HEK293 (cell line): ENCODE results near the gene KCTD19.
A peak's percentile ranks its signal among the peaks of the same experiment; 100 is the strongest.

Experiments used
- FEZF1 ChIP-seq: fragments of 450-650 bp; formaldehyde crosslinking; IDR thresholded peaks from 2 replicates; pipeline ENCODE4 v1.5.1; 2016; ENCODE audit warnings: missing biosample characterization, missing genetic modification characterization
- GLI2 ChIP-seq: fragments of 450-650 bp; formaldehyde crosslinking; IDR thresholded peaks from 2 replicates; pipeline ENCODE4; 2017; ENCODE audit warnings: missing biosample characterization, missing genetic modification characterization, low read depth, borderline replicate concordance
- KLF7 ChIP-seq: fragments of 450-650 bp; formaldehyde crosslinking; IDR thresholded peaks from 2 replicates; pipeline ENCODE4 v1.5.1; 2016; ENCODE audit warnings: missing biosample characterization, missing genetic modification characterization, borderline replicate concordance
- MEIS1 ChIP-seq: sonication (generic); formaldehyde crosslinking; IDR thresholded peaks from 2 replicates; pipeline ENCODE4 v1.8.1; 2022; ENCODE audit warnings: missing genetic modification reagents, mild to moderate bottlenecking, borderline replicate concordance
- OSR2 ChIP-seq: fragments of 450-650 bp; formaldehyde crosslinking; IDR thresholded peaks from 2 replicates; pipeline ENCODE4 v1.5.1; 2016; ENCODE audit warnings: missing biosample characterization, missing genetic modification characterization
- SALL2 ChIP-seq: fragments of 450-650 bp; formaldehyde crosslinking; IDR thresholded peaks from 2 replicates; pipeline ENCODE4 v1.5.0; 2017; ENCODE audit warnings: missing biosample characterization, mild to moderate bottlenecking, missing genetic modification characterization, borderline replicate concordance
- WT1 ChIP-seq: fragments of 450-650 bp; formaldehyde crosslinking; IDR thresholded peaks from 2 replicates; pipeline ENCODE4 v1.5.1; 2016; ENCODE audit warnings: missing biosample characterization, missing genetic modification characterization
- ZBTB8A ChIP-seq: fragments of 450-650 bp; formaldehyde crosslinking; IDR thresholded peaks from 2 replicates; pipeline ENCODE4 v1.5.1; 2016; ENCODE audit warnings: missing biosample characterization, missing genetic modification characterization
- ZFP69B ChIP-seq: fragments of 450-650 bp; formaldehyde crosslinking; IDR thresholded peaks from 2 replicates; pipeline ENCODE4 v1.5.1; 2016; ENCODE audit warnings: missing biosample characterization, missing genetic modification characterization
- ZNF10 ChIP-seq: fragments of 450-650 bp; formaldehyde crosslinking; IDR thresholded peaks from 2 replicates; pipeline ENCODE4 v1.5.1; 2017; ENCODE audit warnings: missing biosample characterization, missing genetic modification characterization
- ZNF132 ChIP-seq: fragments of 450-650 bp; formaldehyde crosslinking; IDR thresholded peaks from 2 replicates; pipeline ENCODE4 v1.5.1; 2017; ENCODE audit warnings: missing biosample characterization, missing genetic modification characterization, borderline replicate concordance
- ZNF169 ChIP-seq: fragments of 450-650 bp; formaldehyde crosslinking; IDR thresholded peaks from 2 replicates; pipeline ENCODE4 v1.5.1; 2016; ENCODE audit warnings: missing biosample characterization, missing genetic modification characterization
- ZNF184 ChIP-seq: fragments of 450-650 bp; IDR thresholded peaks from 2 replicates; pipeline ENCODE4 v1.5.1; 2018; ENCODE audit warnings: missing biosample characterization, mild to moderate bottlenecking, missing genetic modification characterization
- ZNF2 ChIP-seq: fragments of 450-650 bp; formaldehyde crosslinking; IDR thresholded peaks from 2 replicates; pipeline ENCODE4 v1.5.1; 2016; ENCODE audit warnings: missing biosample characterization, missing genetic modification characterization
- ZNF23 ChIP-seq: fragments of 450-650 bp; formaldehyde crosslinking; IDR thresholded peaks from 2 replicates; pipeline ENCODE4 v1.5.1; 2016; ENCODE audit warnings: missing biosample characterization, missing genetic modification characterization, borderline replicate concordance
- ZNF335 ChIP-seq: fragments of 450-650 bp; formaldehyde crosslinking; conservative IDR thresholded peaks from 2 replicates; pipeline ENCODE4 v1.5.1; 2016; ENCODE audit warnings: missing biosample characterization, missing genetic modification characterization
- ZNF366 ChIP-seq: fragments of 450-650 bp; formaldehyde crosslinking; conservative IDR thresholded peaks from 2 replicates; pipeline ENCODE4 v1.5.1; 2016; ENCODE audit warnings: missing biosample characterization, missing genetic modification characterization
- ZNF426 ChIP-seq: fragments of 450-650 bp; formaldehyde crosslinking; IDR thresholded peaks from 2 replicates; pipeline ENCODE4 v1.5.1; 2017; ENCODE audit warnings: missing biosample characterization, missing genetic modification characterization, mild to moderate bottlenecking, inconsistent platforms, moderate library complexity
- ZNF48 ChIP-seq: fragments of 450-650 bp; formaldehyde crosslinking; IDR thresholded peaks from 2 replicates; pipeline ENCODE4 v1.5.1; 2016; ENCODE audit warnings: missing biosample characterization, missing genetic modification characterization
- ZNF514 ChIP-seq: fragments of 450-650 bp; formaldehyde crosslinking; IDR thresholded peaks from 2 replicates; pipeline ENCODE4 v1.5.1; 2016; ENCODE audit warnings: missing biosample characterization, missing genetic modification characterization
- ZNF549 ChIP-seq: fragments of 450-650 bp; IDR thresholded peaks from 2 replicates; pipeline ENCODE4 v1.5.1; 2018; ENCODE audit warnings: missing biosample characterization, missing genetic modification characterization, mild to moderate bottlenecking, inconsistent platforms, moderate library complexity
- ZNF555 ChIP-seq: fragments of 450-650 bp; formaldehyde crosslinking; conservative IDR thresholded peaks from 2 replicates; pipeline ENCODE4 v1.5.1; 2017; ENCODE audit warnings: missing biosample characterization, mild to moderate bottlenecking, missing genetic modification characterization, inconsistent platforms
- ZNF621 ChIP-seq: fragments of 450-650 bp; formaldehyde crosslinking; IDR thresholded peaks from 2 replicates; pipeline ENCODE4 v1.5.1; 2017; ENCODE audit warnings: missing biosample characterization, missing genetic modification characterization
- ZSCAN23 ChIP-seq: fragments of 450-650 bp; formaldehyde crosslinking; IDR thresholded peaks from 2 replicates; pipeline ENCODE4 v1.5.1; 2016; ENCODE audit warnings: missing biosample characterization, missing genetic modification characterization
- ZSCAN30 ChIP-seq: fragments of 450-650 bp; IDR thresholded peaks from 2 replicates; pipeline ENCODE4 v1.5.1; 2018; ENCODE audit warnings: missing biosample characterization, mild to moderate bottlenecking, missing genetic modification characterization, moderate library complexity
- TF ChIP-seq, protein P1 (sequence below): fragments of 450-650 bp; formaldehyde crosslinking; IDR thresholded peaks from 2 replicates; pipeline ENCODE4 v1.5.1; 2016; ENCODE audit warnings: missing biosample characterization, missing genetic modification characterization
- TF ChIP-seq, protein P2 (sequence below): fragments of 450-650 bp; formaldehyde crosslinking; IDR thresholded peaks from 2 replicates; pipeline ENCODE4 v1.5.1; 2016; ENCODE audit warnings: missing biosample characterization, missing genetic modification characterization
- TF ChIP-seq, protein P3 (sequence below): fragments of 450-650 bp; formaldehyde crosslinking; IDR thresholded peaks from 2 replicates; pipeline ENCODE4 v1.5.1; 2016; ENCODE audit warnings: missing biosample characterization, missing genetic modification characterization
- TF ChIP-seq, protein P4 (sequence below): fragments of 450-650 bp; formaldehyde crosslinking; IDR thresholded peaks from 2 replicates; pipeline ENCODE4 v1.5.1; 2016; ENCODE audit warnings: missing biosample characterization, missing genetic modification characterization
- TF ChIP-seq, protein P5 (sequence below): fragments of 450-650 bp; IDR thresholded peaks from 2 replicates; pipeline ENCODE4 v1.5.1; 2018; ENCODE audit warnings: missing biosample characterization, mild to moderate bottlenecking, missing genetic modification characterization
- TF ChIP-seq, protein P6 (sequence below): fragments of 450-650 bp; formaldehyde crosslinking; IDR thresholded peaks from 2 replicates; pipeline ENCODE4 v1.5.1; 2017; ENCODE audit warnings: missing biosample characterization, missing genetic modification characterization

KCTD19 gene

DNA sequence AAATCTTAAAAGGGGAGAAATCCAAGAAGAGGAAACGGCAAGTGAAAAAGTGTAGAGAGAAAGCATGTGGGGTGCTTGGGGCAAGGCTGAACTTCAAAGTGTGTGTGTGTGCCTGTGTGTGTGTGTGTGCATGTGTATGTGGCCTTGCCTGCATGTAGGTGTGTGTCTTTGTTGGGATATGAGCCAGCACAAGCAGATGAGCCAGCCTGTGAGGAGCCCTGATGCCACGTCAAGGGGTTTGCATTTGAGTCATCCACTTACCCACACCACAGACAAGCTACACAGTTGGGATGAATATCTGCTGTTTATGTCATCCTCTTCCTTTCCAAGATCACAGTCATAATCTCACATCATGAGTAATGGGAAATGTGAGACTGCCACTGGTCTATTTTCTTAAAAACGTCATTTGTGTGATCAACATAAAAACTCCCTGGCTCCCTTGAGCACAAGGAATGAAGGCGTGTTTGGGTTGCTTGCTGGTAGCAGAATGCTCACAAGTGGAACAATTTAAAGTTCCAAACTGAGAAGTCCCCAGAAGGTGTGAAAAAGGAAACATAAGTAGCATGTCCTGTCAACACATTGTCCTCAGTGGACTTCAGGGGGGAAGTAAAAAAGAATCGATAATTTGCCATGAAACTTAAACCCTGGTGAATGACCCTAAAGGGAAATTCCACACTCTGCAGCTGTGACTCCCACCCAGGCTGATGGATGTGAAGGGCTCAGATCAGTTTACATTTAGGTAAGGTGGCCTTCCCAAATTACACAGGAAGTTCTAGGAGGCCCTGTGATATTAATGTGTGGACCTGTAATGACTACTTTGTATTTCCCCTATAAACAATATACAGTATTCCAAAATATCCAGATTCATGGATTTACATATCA is 14.7 kb downstream of the KCTD19 start (continued):
- TF ChIP-seq ZFP69B: peak; percentile 46; the same call in 1 of the 2 replicates
- TF ChIP-seq, protein P1, sequence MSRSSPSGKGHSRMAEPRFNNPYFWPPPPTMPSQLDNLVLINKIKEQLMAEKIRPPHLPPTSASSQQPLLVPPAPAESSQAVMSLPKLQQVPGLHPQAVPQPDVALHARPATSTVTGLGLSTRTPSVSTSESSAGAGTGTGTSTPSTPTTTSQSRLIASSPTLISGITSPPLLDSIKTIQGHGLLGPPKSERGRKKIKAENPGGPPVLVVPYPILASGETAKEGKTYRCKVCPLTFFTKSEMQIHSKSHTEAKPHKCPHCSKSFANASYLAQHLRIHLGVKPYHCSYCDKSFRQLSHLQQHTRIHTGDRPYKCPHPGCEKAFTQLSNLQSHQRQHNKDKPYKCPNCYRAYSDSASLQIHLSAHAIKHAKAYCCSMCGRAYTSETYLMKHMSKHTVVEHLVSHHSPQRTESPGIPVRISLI (tag by site-specific recombination): peak; percentile 47; the same call in 1 of the 2 replicates
- TF ChIP-seq ZNF514 (tag by site-specific recombination): no peak
- TF ChIP-seq, protein P2, sequence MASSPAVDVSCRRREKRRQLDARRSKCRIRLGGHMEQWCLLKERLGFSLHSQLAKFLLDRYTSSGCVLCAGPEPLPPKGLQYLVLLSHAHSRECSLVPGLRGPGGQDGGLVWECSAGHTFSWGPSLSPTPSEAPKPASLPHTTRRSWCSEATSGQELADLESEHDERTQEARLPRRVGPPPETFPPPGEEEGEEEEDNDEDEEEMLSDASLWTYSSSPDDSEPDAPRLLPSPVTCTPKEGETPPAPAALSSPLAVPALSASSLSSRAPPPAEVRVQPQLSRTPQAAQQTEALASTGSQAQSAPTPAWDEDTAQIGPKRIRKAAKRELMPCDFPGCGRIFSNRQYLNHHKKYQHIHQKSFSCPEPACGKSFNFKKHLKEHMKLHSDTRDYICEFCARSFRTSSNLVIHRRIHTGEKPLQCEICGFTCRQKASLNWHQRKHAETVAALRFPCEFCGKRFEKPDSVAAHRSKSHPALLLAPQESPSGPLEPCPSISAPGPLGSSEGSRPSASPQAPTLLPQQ (tag by site-specific recombination): peak; percentile 86
- no peak for TF ChIP-seq ZSCAN23 (tag by site-specific recombination)
- peak; percentile 93 for TF ChIP-seq OSR2 (tag by site-specific recombination)
- TF ChIP-seq, protein P3, sequence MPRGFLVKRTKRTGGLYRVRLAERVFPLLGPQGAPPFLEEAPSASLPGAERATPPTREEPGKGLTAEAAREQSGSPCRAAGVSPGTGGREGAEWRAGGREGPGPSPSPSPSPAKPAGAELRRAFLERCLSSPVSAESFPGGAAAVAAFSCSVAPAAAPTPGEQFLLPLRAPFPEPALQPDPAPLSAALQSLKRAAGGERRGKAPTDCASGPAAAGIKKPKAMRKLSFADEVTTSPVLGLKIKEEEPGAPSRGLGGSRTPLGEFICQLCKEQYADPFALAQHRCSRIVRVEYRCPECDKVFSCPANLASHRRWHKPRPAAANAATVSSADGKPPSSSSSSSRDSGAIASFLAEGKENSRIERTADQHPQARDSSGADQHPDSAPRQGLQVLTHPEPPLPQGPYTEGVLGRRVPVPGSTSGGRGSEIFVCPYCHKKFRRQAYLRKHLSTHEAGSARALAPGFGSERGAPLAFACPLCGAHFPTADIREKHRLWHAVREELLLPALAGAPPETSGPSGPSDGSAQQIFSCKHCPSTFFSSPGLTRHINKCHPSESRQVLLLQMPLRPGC (tag by site-specific recombination): peak; percentile 80; the same call in 1 of the 2 replicates
- peak; percentile 98 for TF ChIP-seq ZNF366 (tag by site-specific recombination)
- TF ChIP-seq MEIS1: no peak
- TF ChIP-seq ZNF335 (tag by site-specific recombination): peak; percentile 63
- no peak for TF ChIP-seq SALL2 (tag by site-specific recombination)
- TF ChIP-seq, protein P4, sequence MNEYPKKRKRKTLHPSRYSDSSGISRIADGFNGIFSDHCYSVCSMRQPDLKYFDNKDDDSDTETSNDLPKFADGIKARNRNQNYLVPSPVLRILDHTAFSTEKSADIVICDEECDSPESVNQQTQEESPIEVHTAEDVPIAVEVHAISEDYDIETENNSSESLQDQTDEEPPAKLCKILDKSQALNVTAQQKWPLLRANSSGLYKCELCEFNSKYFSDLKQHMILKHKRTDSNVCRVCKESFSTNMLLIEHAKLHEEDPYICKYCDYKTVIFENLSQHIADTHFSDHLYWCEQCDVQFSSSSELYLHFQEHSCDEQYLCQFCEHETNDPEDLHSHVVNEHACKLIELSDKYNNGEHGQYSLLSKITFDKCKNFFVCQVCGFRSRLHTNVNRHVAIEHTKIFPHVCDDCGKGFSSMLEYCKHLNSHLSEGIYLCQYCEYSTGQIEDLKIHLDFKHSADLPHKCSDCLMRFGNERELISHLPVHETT (tag by site-specific recombination): peak; percentile 78
- TF ChIP-seq ZNF169 (tag by site-specific recombination): 0 out of 2 replicates have a peak, but pooled peaks have one; percentile 44
- TF ChIP-seq, protein P5, sequence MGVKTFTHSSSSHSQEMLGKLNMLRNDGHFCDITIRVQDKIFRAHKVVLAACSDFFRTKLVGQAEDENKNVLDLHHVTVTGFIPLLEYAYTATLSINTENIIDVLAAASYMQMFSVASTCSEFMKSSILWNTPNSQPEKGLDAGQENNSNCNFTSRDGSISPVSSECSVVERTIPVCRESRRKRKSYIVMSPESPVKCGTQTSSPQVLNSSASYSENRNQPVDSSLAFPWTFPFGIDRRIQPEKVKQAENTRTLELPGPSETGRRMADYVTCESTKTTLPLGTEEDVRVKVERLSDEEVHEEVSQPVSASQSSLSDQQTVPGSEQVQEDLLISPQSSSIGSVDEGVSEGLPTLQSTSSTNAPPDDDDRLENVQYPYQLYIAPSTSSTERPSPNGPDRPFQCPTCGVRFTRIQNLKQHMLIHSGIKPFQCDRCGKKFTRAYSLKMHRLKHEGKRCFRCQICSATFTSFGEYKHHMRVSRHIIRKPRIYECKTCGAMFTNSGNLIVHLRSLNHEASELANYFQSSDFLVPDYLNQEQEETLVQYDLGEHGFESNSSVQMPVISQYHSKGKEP (tag by site-specific recombination): no peak
- no peak for TF ChIP-seq ZNF48 (tag by site-specific recombination)
- TF ChIP-seq ZNF132: no peak
- TF ChIP-seq ZNF426 (tag by site-specific recombination): no peak
- peak; percentile 47; the same call in 1 of the 2 replicates for TF ChIP-seq ZNF184 (tag by site-specific recombination)
- no peak for TF ChIP-seq ZNF549 (tag by site-specific recombination)
- TF ChIP-seq FEZF1 (tag by site-specific recombination): peak; percentile 17; the same call in 1 of the 2 replicates
- TF ChIP-seq GLI2 (tag by site-specific recombination): no peak; the same call in 1 of the 2 replicates
- TF ChIP-seq ZNF621 (tag by site-specific recombination): no peak
- TF ChIP-seq ZNF10: no peak
- TF ChIP-seq ZSCAN30 (tag by site-specific recombination): no peak
- TF ChIP-seq WT1: peak; percentile 82
- no peak for TF ChIP-seq ZNF555 (tag by site-specific recombination)
- TF ChIP-seq ZNF2: 0 out of 2 replicates have a peak, but pooled peaks have one; percentile 59
- TF ChIP-seq ZNF23 (tag by site-specific recombination): no peak
- TF ChIP-seq KLF7 (tag by site-specific recombination): no peak
- TF ChIP-seq ZBTB8A: no peak
- TF ChIP-seq, protein P6, sequence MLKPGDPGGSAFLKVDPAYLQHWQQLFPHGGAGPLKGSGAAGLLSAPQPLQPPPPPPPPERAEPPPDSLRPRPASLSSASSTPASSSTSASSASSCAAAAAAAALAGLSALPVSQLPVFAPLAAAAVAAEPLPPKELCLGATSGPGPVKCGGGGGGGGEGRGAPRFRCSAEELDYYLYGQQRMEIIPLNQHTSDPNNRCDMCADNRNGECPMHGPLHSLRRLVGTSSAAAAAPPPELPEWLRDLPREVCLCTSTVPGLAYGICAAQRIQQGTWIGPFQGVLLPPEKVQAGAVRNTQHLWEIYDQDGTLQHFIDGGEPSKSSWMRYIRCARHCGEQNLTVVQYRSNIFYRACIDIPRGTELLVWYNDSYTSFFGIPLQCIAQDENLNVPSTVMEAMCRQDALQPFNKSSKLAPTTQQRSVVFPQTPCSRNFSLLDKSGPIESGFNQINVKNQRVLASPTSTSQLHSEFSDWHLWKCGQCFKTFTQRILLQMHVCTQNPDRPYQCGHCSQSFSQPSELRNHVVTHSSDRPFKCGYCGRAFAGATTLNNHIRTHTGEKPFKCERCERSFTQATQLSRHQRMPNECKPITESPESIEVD: no peak; the same call in 1 of the 2 replicates
